HG02759 (cell line): Measurements from ENCODE around the gene TTLL6.
"Not testable (repeated sequence)": the region's sequence is repeated elsewhere in the genome, so short reads cannot be mapped to it uniquely, and the experiment has no call there.

Experiments used
- ATAC-seq: cut with Tn5 transposase; IDR thresholded peaks from one replicate; pipeline ENCODE4 v1.9.1; 2021; ENCODE audit warnings: mild to moderate bottlenecking, moderate library complexity; ENCODE audit not compliant: unreplicated experiment

TTLL6 gene

GRCh38 chr17:48816774-48817590, at the start of gene TTLL6:
Gene TTLL6 (minus strand): TSS chr17:48817229. CDS start chr17:48817072, 157 bp downstream.
- ATAC-seq, result peak; percentile 86

- ATAC-seq, result no peak
Observed at GRCh38 chr17:48860456-48860855, 43.4 kb upstream of the TTLL6 start.

GRCh38 chr17:48860034-48860433, 43.0 kb upstream of the TTLL6 start:
- ATAC-seq, result no peak

- no peak for ATAC-seq
Observed at GRCh38 chr17:48856122-48856821, 39.2 kb upstream of the TTLL6 start.

- no peak for ATAC-seq
Observed at GRCh38 chr17:48854774-48855476, 37.9 kb upstream of the TTLL6 start.

- no peak for ATAC-seq
Observed at GRCh38 chr17:48850792-48851323, 33.8 kb upstream of the TTLL6 start.

- ATAC-seq, result no peak
Observed at GRCh38 chr17:48843187-48843900, 26.3 kb upstream of the TTLL6 start.

GRCh38 chr17:48842746-48843145, 25.7 kb upstream of the TTLL6 start:
- no peak for ATAC-seq

GRCh38 chr17:48841395-48841831, 24.4 kb upstream of the TTLL6 start:
- peak; percentile 83 for ATAC-seq

GRCh38 chr17:48840441-48840840, 23.4 kb upstream of the TTLL6 start:
- ATAC-seq, result no peak

GRCh38 chr17:48837458-48837857, 20.4 kb upstream of the TTLL6 start:
- ATAC-seq, result not testable (repeated sequence)

GRCh38 chr17:48835971-48836370, 18.9 kb upstream of the TTLL6 start:
- ATAC-seq, result no peak

GRCh38 chr17:48834973-48835372, 17.9 kb upstream of the TTLL6 start:
- no peak for ATAC-seq

- no peak for ATAC-seq
Observed at GRCh38 chr17:48831549-48831883, 14.5 kb upstream of the TTLL6 start.

GRCh38 chr17:48830840-48831548, 14.0 kb upstream of the TTLL6 start, which contains the start of gene CALCOCO2:
Gene CALCOCO2 (plus strand): TSS chr17:48831035. CDS start chr17:48841708, 10,673 bp downstream.
- peak; percentile 92 for ATAC-seq

GRCh38 chr17:48825446-48826381, 8.7 kb upstream of the TTLL6 start:
- no peak for ATAC-seq

- not testable (repeated sequence) for ATAC-seq
Observed at GRCh38 chr17:48820936-48821335, 3.9 kb upstream of the TTLL6 start.

- no peak for ATAC-seq
Observed at GRCh38 chr17:48819466-48819865, 2.4 kb upstream of the TTLL6 start.

- no peak for ATAC-seq
Observed at GRCh38 chr17:48818361-48818841, 1.4 kb upstream of the TTLL6 start.
